Panc1 (cell line): ENCODE data around the gene WDR4. TPM values are rescaled to one million over a fixed set of nuclear protein-coding genes. Genes with fewer than 3 reads are reported as not detected.

Experiments used
- ATAC-seq: fragments of 200-7000 bp; cut with Tn5 transposase; 2 replicates; pipeline ENCODE4 v1.9.1; 2020; ENCODE audit warnings: mild to moderate bottlenecking, moderate library complexity
- BruUV-seq: library from RNA; stranded (reverse); fragments of 400-500 nt; replicated peaks from 2 replicates; lab custom pipeline; 2021; lab: Mats Ljungman, UMichigan
- CTCF ChIA-PET: fragments of 300-600 bp; sonication (Branson Sonifier 250); formaldehyde crosslinking; loops from one replicate; lab custom pipeline; 2022; ENCODE audit warnings: antibody characterized with exemption; lab: Charles Lee
- POLR2A ChIA-PET: fragments of 300-600 bp; sonication (Branson Sonifier 250); formaldehyde crosslinking; loops from one replicate; lab custom pipeline; 2022; ENCODE audit warnings: antibody characterized with exemption; lab: Charles Lee
- DNase-seq: peaks from one replicate; pipeline ENCODE4 v3.0.0-alpha.2; 2010; ENCODE audit warnings: low read depth, low spot score
- H3K27ac ChIP-seq: 2 replicates; pipeline ENCODE4 v1.5.1; 2011; ENCODE audit warnings: mild to moderate bottlenecking, low read length, inconsistent platforms
- H3K27me3 ChIP-seq: fragments of 200-500 bp; sonication (Bioruptor generic); 2 replicates; pipeline ENCODE4 v1.6.0; 2014; ENCODE audit warnings: low read length, inconsistent platforms; ENCODE audit not compliant: control insufficient read depth, insufficient read depth
- H3K36me3 ChIP-seq: fragments of 200-500 bp; sonication (Bioruptor generic); 2 replicates; pipeline ENCODE4 v1.5.1; 2014; ENCODE audit warnings: inconsistent platforms, mild to moderate bottlenecking, low read length, moderate library complexity; ENCODE audit not compliant: control insufficient read depth, insufficient read depth
- H3K4me1 ChIP-seq: 2 replicates; pipeline ENCODE4 v1.5.1; 2011; ENCODE audit warnings: inconsistent platforms, mild to moderate bottlenecking, low read length, moderate library complexity; ENCODE audit not compliant: control insufficient read depth, insufficient read depth
- H3K4me3 ChIP-seq, 2 experiments: 2 replicates each; pipeline ENCODE4 v1.5.1; 2011 to 2012; ENCODE audit warnings: low read depth in 2 of 2, low read length in 2 of 2, mild to moderate bottlenecking in 2 of 2, inconsistent platforms in 1 of 2, moderate library complexity in 1 of 2
- H3K9me3 ChIP-seq: fragments of 200-500 bp; sonication (Bioruptor generic); 2 replicates; pipeline ENCODE4 v1.5.1; 2014; ENCODE audit warnings: low read depth, mild to moderate bottlenecking, inconsistent platforms, low read length, moderate library complexity; ENCODE audit not compliant: control insufficient read depth, insufficient read depth
- POLR2AphosphoS5 ChIP-seq: IDR thresholded peaks from 2 replicates; pipeline ENCODE4 v1.6.1; 2012; ENCODE audit warnings: mild to moderate bottlenecking, low read depth, low read length, moderate library complexity
- SIN3A ChIP-seq: IDR thresholded peaks from 2 replicates; pipeline ENCODE4 v1.6.1; 2012; ENCODE audit warnings: low read depth, mild to moderate bottlenecking, low read length, moderate library complexity, borderline replicate concordance; ENCODE audit not compliant: insufficient read depth
- TCF7L2 ChIP-seq: IDR thresholded peaks from 2 replicates; pipeline ENCODE4 v1.6.1; 2011; ENCODE audit warnings: mild to moderate bottlenecking, low read depth, low read length, inconsistent platforms
- in situ Hi-C: cut with HindIII; loops from 2 replicates; pipeline ENCODE4 v1.10.0; 2016; ENCODE audit warnings: low sequenced_read_pairs, low pct_unique_long_range_greater_than_20kb
- intact Hi-C: fragments of 100-400 bp; cut with micrococcal nuclease; formaldehyde crosslinking; loops from one replicate; pipeline ENCODE4 v1.10.0; 2022; ENCODE audit not compliant: unreplicated experiment
- total RNA-seq: library from RNA; stranded (reverse); gene quantifications from one replicate; pipeline ENCODE4 v1.2.1, GENCODE V29; 2021; ENCODE audit not compliant: unreplicated experiment
- TF ChIP-seq, protein P1 (sequence below): fragments of 450-650 bp; IDR thresholded peaks from 2 replicates; pipeline ENCODE4 v1.5.1; 2017; ENCODE audit warnings: mild to moderate bottlenecking
- TF ChIP-seq, protein P2 (sequence below), 2 experiments: IDR thresholded peaks; 2 replicates each; pipeline ENCODE4 v1.6.1; 2011 to 2012; ENCODE audit warnings: low read depth in 2 of 2, control low read depth in 1 of 2, low read length in 1 of 2, mild to moderate bottlenecking in 1 of 2, moderate library complexity in 1 of 2; ENCODE audit not compliant: insufficient read depth in 1 of 2

Gene WDR4
- total RNA-seq, 1 experiment from 2014 or later = 36.7 TPM

DNA sequence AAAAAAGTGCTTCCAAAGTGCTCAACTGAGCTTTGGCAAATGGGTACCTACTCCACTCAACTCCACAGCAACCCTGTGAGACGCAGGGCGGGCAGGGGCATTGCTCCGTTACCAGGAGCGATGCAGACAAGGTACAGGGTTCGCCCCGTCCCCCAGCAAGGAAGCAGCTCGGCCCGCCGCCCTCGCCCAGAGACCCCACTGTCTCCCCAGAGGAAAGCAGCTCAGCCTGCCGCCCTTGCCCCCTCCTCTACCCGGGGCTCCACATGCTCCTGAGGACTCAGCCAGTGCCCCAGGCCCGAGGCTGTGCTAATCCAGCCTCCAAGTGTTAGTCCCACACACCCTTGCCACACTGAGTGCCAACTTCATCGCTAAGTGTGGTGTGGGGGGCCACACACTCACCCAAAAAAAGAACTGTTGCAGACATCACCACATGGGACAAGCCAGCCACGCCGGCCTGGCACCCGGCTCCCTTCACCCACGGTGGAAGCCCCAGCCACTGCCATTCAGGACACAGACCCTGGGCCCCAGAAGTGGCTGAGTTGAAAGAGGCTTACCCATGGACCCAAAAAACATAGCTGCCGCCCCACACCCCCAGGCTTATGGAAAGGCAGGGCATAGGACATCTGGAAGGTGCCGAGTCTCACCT lies 26.3 kb downstream of the WDR4 start:
- ATAC-seq = no peak
- Histone ChIP-seq H3K4me3 (no peak overlapping the region), H3K36me3 (no peaks in the 10 kb centered on the region), H3K27me3 (no peaks in the 10 kb centered on the region), H3K9me3 (no peaks in the 10 kb centered on the region), H3K27ac (no peak overlapping the region), H3K4me1 (no peaks in the 10 kb centered on the region)
- ChIA-PET POLR2A (no interaction called here), CTCF (no interaction called here)
- DNase-seq = no peak
- intact Hi-C loops = no loop called here
- TF ChIP-seq, protein P1, sequence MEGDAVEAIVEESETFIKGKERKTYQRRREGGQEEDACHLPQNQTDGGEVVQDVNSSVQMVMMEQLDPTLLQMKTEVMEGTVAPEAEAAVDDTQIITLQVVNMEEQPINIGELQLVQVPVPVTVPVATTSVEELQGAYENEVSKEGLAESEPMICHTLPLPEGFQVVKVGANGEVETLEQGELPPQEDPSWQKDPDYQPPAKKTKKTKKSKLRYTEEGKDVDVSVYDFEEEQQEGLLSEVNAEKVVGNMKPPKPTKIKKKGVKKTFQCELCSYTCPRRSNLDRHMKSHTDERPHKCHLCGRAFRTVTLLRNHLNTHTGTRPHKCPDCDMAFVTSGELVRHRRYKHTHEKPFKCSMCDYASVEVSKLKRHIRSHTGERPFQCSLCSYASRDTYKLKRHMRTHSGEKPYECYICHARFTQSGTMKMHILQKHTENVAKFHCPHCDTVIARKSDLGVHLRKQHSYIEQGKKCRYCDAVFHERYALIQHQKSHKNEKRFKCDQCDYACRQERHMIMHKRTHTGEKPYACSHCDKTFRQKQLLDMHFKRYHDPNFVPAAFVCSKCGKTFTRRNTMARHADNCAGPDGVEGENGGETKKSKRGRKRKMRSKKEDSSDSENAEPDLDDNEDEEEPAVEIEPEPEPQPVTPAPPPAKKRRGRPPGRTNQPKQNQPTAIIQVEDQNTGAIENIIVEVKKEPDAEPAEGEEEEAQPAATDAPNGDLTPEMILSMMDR = no peak
- no peak for TF ChIP-seq TCF7L2
- TF ChIP-seq, protein P2, sequence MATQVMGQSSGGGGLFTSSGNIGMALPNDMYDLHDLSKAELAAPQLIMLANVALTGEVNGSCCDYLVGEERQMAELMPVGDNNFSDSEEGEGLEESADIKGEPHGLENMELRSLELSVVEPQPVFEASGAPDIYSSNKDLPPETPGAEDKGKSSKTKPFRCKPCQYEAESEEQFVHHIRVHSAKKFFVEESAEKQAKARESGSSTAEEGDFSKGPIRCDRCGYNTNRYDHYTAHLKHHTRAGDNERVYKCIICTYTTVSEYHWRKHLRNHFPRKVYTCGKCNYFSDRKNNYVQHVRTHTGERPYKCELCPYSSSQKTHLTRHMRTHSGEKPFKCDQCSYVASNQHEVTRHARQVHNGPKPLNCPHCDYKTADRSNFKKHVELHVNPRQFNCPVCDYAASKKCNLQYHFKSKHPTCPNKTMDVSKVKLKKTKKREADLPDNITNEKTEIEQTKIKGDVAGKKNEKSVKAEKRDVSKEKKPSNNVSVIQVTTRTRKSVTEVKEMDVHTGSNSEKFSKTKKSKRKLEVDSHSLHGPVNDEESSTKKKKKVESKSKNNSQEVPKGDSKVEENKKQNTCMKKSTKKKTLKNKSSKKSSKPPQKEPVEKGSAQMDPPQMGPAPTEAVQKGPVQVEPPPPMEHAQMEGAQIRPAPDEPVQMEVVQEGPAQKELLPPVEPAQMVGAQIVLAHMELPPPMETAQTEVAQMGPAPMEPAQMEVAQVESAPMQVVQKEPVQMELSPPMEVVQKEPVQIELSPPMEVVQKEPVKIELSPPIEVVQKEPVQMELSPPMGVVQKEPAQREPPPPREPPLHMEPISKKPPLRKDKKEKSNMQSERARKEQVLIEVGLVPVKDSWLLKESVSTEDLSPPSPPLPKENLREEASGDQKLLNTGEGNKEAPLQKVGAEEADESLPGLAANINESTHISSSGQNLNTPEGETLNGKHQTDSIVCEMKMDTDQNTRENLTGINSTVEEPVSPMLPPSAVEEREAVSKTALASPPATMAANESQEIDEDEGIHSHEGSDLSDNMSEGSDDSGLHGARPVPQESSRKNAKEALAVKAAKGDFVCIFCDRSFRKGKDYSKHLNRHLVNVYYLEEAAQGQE (IDR thresholded peaks at IDR 0.05; ENCODE audit: insufficient read depth in 1 of 2, low read depth in 2 of 2, low read length in 1 of 2) = no peak
- TF ChIP-seq SIN3A = no peak
- BruUV-seq = no TSS peak
- in situ Hi-C loops = no loop called here

DNA sequence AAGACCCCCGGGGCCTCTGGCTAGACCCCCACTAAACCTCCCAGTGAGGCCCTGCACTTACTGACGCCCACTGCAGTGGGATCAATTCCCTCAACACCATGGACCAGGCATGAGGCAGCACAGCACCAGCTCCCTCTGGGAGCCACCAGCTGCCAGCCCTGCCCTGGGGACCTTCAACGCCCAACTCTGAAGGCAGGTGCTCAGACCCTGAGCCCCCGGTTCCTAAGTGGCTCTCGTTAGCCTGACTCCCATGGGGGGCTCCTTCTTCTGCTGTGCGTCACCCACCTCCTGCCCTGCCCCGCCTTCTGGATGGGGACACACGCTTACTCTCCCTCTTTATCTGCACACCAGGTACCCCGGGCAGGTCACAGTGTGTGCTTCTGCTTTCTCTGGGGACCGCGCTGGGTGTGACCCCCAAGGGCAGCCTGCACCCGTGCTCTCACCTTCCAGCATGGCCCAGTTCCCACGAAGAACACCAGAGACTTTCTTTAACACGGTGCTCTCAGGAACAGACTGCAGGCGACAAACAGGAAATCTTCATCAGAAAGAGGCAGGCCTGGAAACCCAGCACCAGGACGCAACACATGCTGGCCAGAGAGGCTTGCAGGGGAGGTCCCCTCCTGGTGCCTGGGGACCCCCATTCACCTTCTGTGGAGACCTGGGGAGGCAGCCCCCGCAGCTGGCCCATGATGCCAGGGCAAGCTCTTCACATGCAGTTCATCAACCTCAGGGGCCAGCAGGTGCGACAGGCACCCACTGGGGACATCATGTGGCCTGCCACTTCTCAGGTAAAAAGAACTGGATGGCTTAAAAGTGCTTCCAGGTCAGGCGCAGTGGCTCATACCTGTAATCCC lies 27.3 kb downstream of the WDR4 start:
- H3K4me3 ChIP-seq = no peak overlapping the region
- H3K4me1 ChIP-seq = no peaks in the 10 kb centered on the region
- ChIA-PET POLR2A (no interaction called here), CTCF (no interaction called here)
- no TSS peak for BruUV-seq
- H3K9me3 ChIP-seq = no peaks in the 10 kb centered on the region
- in situ Hi-C loops (no loop called here), intact Hi-C loops (no loop called here)
- TF ChIP-seq TCF7L2 = no peak
- TF ChIP-seq, protein P2 (IDR thresholded peaks at IDR 0.05; ENCODE audit: insufficient read depth in 1 of 2, low read depth in 2 of 2, low read length in 1 of 2) = no peak
- no peak for TF ChIP-seq POLR2AphosphoS5
- no peak for TF ChIP-seq SIN3A
- TF ChIP-seq, protein P1 = no peak
- DNase-seq = no peak
- no peak overlapping the region for H3K27ac ChIP-seq
- no peak for ATAC-seq
- H3K36me3 ChIP-seq = no peaks in the 10 kb centered on the region; the same call in 1 of the 2 replicates
- H3K27me3 ChIP-seq = no peaks in the 10 kb centered on the region
